Progenitor cell of endocrine pancreas (in vitro differentiated cells): ENCODE data around the gene CLEC16A. TPM values are rescaled to one million over a fixed set of nuclear protein-coding genes. Genes with fewer than 3 reads are reported as not detected.

ENCODE experiments used
- DNase-seq: peaks from one replicate; pipeline ENCODE4 v3.0.0; 2021; ENCODE audit warnings: low spot score; ENCODE audit not compliant: unreplicated experiment
- H3K27ac Mint-ChIP-seq: 2 replicates; pipeline ENCODE4 v1.8.0; 2021; ENCODE audit warnings: mild to moderate bottlenecking, moderate library complexity, mixed read lengths
- H3K27me3 Mint-ChIP-seq: 2 replicates; pipeline ENCODE4 v1.8.0; 2021; ENCODE audit warnings: mixed read lengths
- H3K36me3 Mint-ChIP-seq: 2 replicates; pipeline ENCODE4 v1.8.0; 2022; ENCODE audit warnings: mixed read lengths; ENCODE audit not compliant: insufficient read depth
- H3K4me1 Mint-ChIP-seq: 2 replicates; pipeline ENCODE4 v1.8.0; 2021; ENCODE audit warnings: low read depth, mixed read lengths
- H3K4me3 Mint-ChIP-seq: 2 replicates; pipeline ENCODE4 v1.8.0; 2021; ENCODE audit warnings: low read depth, mild to moderate bottlenecking, moderate library complexity, mixed read lengths
- H3K9me3 Mint-ChIP-seq: 2 replicates; pipeline ENCODE4 v1.8.0; 2021; ENCODE audit warnings: low read depth, mixed read lengths
- total RNA-seq: library from RNA; stranded (reverse); gene quantifications from 2 replicates; pipeline ENCODE4 v1.2.1, GENCODE V29; 2021
- TF ChIP-seq, protein P1 (sequence below): fragments of 200-600 bp; sonication (generic); IDR thresholded peaks from one replicate; pipeline ENCODE4 v1.5.0; 2021; ENCODE audit warnings: antibody characterized with exemption, mild to moderate bottlenecking; ENCODE audit not compliant: unreplicated experiment

The CLEC16A gene
- total RNA-seq, 1 donor from 2014 or later: 34.3 TPM

DNA sequence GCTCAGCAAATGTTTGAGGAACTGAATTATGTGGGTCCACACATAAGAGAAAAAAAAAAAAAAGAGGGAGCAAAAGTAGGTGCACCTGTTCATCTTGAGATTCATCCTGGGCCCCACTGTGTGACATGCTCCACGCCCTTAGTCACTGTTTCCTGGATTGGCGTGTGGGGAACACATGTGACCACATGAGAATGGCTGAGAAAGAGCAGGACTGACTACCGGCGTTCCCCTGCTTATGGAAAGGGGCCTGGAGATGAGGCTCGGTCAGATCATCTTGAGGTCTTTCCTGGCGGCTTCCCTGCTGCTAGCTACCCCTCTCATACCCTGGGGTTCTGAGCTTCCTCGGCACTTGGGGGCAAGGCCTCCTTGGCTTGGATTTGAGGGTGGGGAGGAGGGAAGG, 6.0 kb upstream of the CLEC16A start:
- no peak for DNase-seq
- H3K4me1 Mint-ChIP-seq: peaks cover 24% of the 10 kb centered on the region
- H3K36me3 Mint-ChIP-seq: peaks cover 4% of the 10 kb centered on the region
- H3K27me3 Mint-ChIP-seq: no peaks in the 10 kb centered on the region
- TF ChIP-seq, protein P1, sequence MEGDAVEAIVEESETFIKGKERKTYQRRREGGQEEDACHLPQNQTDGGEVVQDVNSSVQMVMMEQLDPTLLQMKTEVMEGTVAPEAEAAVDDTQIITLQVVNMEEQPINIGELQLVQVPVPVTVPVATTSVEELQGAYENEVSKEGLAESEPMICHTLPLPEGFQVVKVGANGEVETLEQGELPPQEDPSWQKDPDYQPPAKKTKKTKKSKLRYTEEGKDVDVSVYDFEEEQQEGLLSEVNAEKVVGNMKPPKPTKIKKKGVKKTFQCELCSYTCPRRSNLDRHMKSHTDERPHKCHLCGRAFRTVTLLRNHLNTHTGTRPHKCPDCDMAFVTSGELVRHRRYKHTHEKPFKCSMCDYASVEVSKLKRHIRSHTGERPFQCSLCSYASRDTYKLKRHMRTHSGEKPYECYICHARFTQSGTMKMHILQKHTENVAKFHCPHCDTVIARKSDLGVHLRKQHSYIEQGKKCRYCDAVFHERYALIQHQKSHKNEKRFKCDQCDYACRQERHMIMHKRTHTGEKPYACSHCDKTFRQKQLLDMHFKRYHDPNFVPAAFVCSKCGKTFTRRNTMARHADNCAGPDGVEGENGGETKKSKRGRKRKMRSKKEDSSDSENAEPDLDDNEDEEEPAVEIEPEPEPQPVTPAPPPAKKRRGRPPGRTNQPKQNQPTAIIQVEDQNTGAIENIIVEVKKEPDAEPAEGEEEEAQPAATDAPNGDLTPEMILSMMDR: no peak
- no peaks in the 10 kb centered on the region for H3K9me3 Mint-ChIP-seq
- H3K27ac Mint-ChIP-seq: no peak overlapping the region
- no peak overlapping the region for H3K4me3 Mint-ChIP-seq

DNA sequence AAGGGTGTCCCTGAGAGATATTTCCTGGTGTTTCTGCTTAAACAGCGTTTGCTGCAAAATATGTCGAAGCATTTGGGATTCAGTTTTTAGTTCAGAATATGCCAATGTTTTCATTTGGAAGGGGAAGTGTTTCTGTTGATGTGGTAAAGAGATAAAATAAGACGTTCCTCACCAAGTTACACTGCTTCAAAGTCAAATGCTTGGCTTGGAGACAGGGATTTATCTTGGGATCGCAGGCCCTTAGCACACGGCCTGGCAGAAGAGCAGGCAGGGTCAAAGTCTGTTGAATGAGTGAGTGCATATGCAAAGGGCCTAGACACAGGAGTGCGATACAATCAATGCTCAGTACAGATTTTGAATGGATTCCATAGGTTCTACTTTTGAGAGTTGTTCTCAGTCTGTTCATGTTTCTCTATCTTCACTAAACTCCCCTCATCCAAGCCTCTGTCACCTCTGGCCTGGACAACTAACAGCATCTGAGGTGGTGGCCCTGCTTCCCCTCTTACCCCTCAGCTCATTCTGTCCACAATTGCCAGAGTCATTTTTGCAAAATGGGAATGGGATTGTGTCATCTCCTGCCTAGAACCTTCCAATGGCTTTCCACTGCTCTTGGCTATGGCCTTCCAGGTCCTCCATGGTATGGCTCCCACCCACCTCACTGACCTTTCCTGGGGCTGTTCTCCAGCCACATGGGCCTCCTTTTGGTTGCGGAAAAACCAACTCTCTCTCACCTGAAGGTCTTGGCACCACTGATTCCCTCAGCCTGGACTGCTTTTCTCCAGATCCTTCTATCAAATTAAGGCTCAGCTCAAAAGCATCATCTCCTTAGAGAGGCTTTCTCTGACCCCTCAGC, 5.3 kb upstream of the CLEC16A start:
- TF ChIP-seq, protein P1: no peak
- Mint-ChIP-seq H3K27me3 (no peaks in the 10 kb centered on the region), H3K36me3 (peaks cover 2% of the 10 kb centered on the region), H3K4me1 (peaks cover 24% of the 10 kb centered on the region), H3K4me3 (no peak overlapping the region), H3K9me3 (no peaks in the 10 kb centered on the region), H3K27ac (no peak overlapping the region)
- no peak for DNase-seq

DNA sequence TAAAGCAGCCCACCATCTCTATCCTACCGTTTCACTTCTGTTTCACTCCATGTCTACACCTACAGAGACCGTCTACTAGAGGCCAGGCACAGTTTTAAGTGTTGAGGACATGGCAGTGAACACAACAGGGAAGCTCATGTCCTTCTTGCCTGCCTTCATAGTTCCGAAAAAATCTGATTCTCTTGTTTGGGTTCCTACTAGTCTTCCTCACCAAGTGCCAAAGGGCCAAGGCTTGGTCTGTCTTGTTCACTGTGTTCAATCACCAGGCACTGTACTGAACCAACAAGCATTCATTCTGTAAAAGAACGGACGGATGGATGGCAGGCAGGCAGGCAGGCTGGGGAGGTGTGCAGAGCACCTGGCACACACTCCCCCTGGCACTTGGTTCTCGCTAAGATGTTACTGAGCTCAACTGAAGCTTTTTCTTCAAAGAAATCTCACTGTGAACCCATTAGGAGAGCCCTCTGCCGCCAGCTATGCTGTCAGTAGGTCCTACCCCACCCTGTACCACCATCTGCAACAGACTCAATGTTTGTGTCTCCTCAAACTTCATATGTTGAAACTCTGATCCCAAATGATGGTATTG, 4.6 kb upstream of the CLEC16A start:
- Mint-ChIP-seq H3K4me1 (peaks cover 24% of the 10 kb centered on the region), H3K9me3 (no peaks in the 10 kb centered on the region), H3K27me3 (no peaks in the 10 kb centered on the region), H3K4me3 (no peak overlapping the region), H3K27ac (no peak overlapping the region), H3K36me3 (peaks cover 2% of the 10 kb centered on the region)
- no peak for DNase-seq
- TF ChIP-seq, protein P1: no peak

DNA sequence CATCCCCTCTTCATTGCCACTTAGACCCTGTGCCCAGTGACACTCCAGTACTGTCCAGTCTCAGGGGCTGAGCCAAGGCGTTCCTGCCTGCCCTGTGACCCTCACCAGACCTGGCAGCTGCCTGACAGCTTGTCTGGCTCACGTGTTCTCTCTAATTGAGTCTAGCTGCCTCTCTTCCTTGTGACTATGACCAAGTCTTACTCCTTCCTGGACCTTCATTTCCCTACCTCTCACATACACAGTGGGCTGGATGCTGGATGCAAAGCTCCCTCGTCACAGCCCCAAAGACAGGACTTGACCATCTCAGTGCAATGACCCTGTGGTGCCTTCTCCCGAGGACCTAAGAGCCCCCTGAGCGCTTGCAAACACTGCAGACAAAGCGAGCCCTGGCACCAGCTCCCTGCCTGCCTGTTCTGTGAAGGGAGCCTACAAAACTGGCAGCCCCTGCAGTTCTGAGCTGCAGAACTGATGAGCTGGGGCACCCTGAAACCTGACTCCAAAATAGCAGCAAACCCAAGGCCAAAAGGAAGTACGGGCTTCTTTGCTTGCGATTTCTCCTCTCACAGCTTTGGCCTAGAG, 3.8 kb upstream of the CLEC16A start:
- Mint-ChIP-seq H3K4me1 (peaks cover 28% of the 10 kb centered on the region), H3K4me3 (peak overlapping the region; percentile 84)

More for the DNA sequence above, 3.8 kb upstream of the CLEC16A start:
- H3K27me3 Mint-ChIP-seq: no peaks in the 10 kb centered on the region
- peaks cover 2% of the 10 kb centered on the region for H3K36me3 Mint-ChIP-seq
- H3K9me3 Mint-ChIP-seq: no peaks in the 10 kb centered on the region
- no peak overlapping the region for H3K27ac Mint-ChIP-seq
- TF ChIP-seq, protein P1: no peak
- DNase-seq: no peak
